Muscle of leg (tissue), 16 donors: ENCODE results near the gene PCGF6. TPM values are rescaled to one million over a fixed set of nuclear protein-coding genes. Genes with fewer than 3 reads are reported as not detected.

Source experiments
- DNase-seq: peaks from one replicate; pipeline ENCODE4 v3.0.0; 2013
- H3K27ac ChIP-seq: one replicate; pipeline ENCODE4 v1.5.1; 2013; ENCODE audit warnings: mild to moderate bottlenecking, low read length, control low read depth
- H3K27me3 ChIP-seq: one replicate; pipeline ENCODE4 v1.6.1; 2013; ENCODE audit warnings: low read length; ENCODE audit not compliant: control insufficient read depth, insufficient read depth
- H3K36me3 ChIP-seq: one replicate; pipeline ENCODE4 v1.6.1; 2013; ENCODE audit warnings: low read length; ENCODE audit not compliant: control insufficient read depth, insufficient read depth
- H3K4me1 ChIP-seq: one replicate; pipeline ENCODE4 v1.6.1; 2013; ENCODE audit warnings: low read length; ENCODE audit not compliant: control insufficient read depth, insufficient read depth
- H3K4me3 ChIP-seq: one replicate; pipeline ENCODE4 v1.5.1; 2013; ENCODE audit warnings: low read length, control low read depth
- H3K9me3 ChIP-seq: replicated peaks from 2 replicates; pipeline ENCODE4 v1.6.1; 2013; ENCODE audit warnings: low read depth, low read length; ENCODE audit not compliant: control insufficient read depth
- WGBS: methylation state at CpG from one replicate; pipeline ENCODE4 v1.1.5; 2013; ENCODE audit warnings: missing lambda C conversion rate; ENCODE audit not compliant: insufficient coverage; 5-methylcytosine and 5-hydroxymethylcytosine counted together
- long read RNA-seq, 11 donors: transcript quantifications; one replicate each; lab custom pipeline, GENCODE V29; 2026
- polyA plus RNA-seq, 8 donors: library from polyadenylated mRNA; unstranded; fragments of 120-200 nt; gene quantifications; one replicate each; pipeline versions ENCODE4 v1.2.1 to v1.2.3, GENCODE V29; 2013; ENCODE audit warnings: inconsistent platforms in 1 of 8, low replicate concordance in 1 of 8; ENCODE audit not compliant: insufficient read length in 8 of 8, insufficient read depth in 1 of 8
- total RNA-seq: library from RNA; stranded (reverse); fragments of 120-200 nt; gene quantifications from one replicate; pipeline ENCODE4 v1.2.4, GENCODE V29; 2013

PCGF6 gene
- total RNA-seq (9.4 TPM), polyA plus RNA-seq (1 to 10 TPM; 7.6 to 9.8 (median 8.9) TPM)
- long read RNA-seq, donor 1, partial matches to known transcripts, result 0 of 1 reads
- long read RNA-seq, donor 1, other reads (novel, unspliced or antisense), result 0 of 1 reads
- long read RNA-seq, donor 2, result 0 reads
- long read RNA-seq, donor 3, partial matches to known transcripts, result 0 of 4 reads
- long read RNA-seq, donor 3, other reads (novel, unspliced or antisense), result 0 of 4 reads
- long read RNA-seq, donor 4, result 0 reads
- long read RNA-seq, donor 5, partial matches to known transcripts, result 0 of 2 reads
- long read RNA-seq, donor 5, other reads (novel, unspliced or antisense), result 0 of 2 reads
- long read RNA-seq, donor 6, partial matches to known transcripts, result 0 of 3 reads
- long read RNA-seq, donor 6, other reads (novel, unspliced or antisense), result 0 of 3 reads
- long read RNA-seq, donor 7, partial matches to known transcripts, result 0 of 3 reads
- long read RNA-seq, donor 7, other reads (novel, unspliced or antisense), result 0 of 3 reads
- long read RNA-seq, donor 8, partial matches to known transcripts, result 0 of 2 reads
- long read RNA-seq, donor 8, other reads (novel, unspliced or antisense), result 0 of 2 reads
- long read RNA-seq, donor 9, partial matches to known transcripts, result 0 of 2 reads
- long read RNA-seq, donor 9, other reads (novel, unspliced or antisense), result 0 of 2 reads
- long read RNA-seq, donor 10, transcript PCGF6-202 (10 exons, 2,230 nt), result major isoform, 6 of 6 reads
- long read RNA-seq, donor 10, partial matches to known transcripts, result 0 of 6 reads
- long read RNA-seq, donor 10, other reads (novel, unspliced or antisense), result 0 of 6 reads
- long read RNA-seq, donor 11, partial matches to known transcripts, result 0 of 1 reads
- long read RNA-seq, donor 11, other reads (novel, unspliced or antisense), result 0 of 1 reads

- Histone ChIP-seq H3K36me3 (peaks cover 10% of the 10 kb centered on the region), H3K4me1 (peaks cover 9% of the 10 kb centered on the region), H3K9me3 (no peaks in the 10 kb centered on the region), H3K27me3 (no peaks in the 10 kb centered on the region), H3K27ac (peak within 1 kb of the TSS; percentile 93), H3K4me3 (peak within 1 kb of the TSS; percentile 74)
- peak; percentile 93 for DNase-seq
- WGBS, result 0% methylated on average over 82 of the region's 82 CpGs
Measured at GRCh38 chr10:103350517-103351260, at the start of gene PCGF6. Gene PCGF6, minus strand, starts transcription at chr10:103351140. Its CDS starts 74 bp downstream, at chr10:103351066.

- 60% methylated on average over 14 of the region's 19 CpGs for WGBS
Measured at GRCh38 chr10:103397191-103397825, 46.4 kb upstream of the PCGF6 start.

GRCh38 chr10:103396789-103397087 lies 45.8 kb upstream of the PCGF6 start:
- Histone ChIP-seq H3K36me3 (peaks cover 37% of the 10 kb centered on the region), H3K4me1 (peaks cover 14% of the 10 kb centered on the region), H3K27ac (peak overlapping the region; percentile 60), H3K4me3 (peak overlapping the region; percentile 87), H3K9me3 (no peaks in the 10 kb centered on the region), H3K27me3 (no peaks in the 10 kb centered on the region)
- no peak for DNase-seq
- WGBS, result 0% methylated on average over 7 of the region's 8 CpGs

More at GRCh38 chr10:103397191-103397825, 46.4 kb upstream of the PCGF6 start:
- Histone ChIP-seq H3K27ac (no peak overlapping the region), H3K9me3 (no peaks in the 10 kb centered on the region), H3K4me1 (peaks cover 14% of the 10 kb centered on the region), H3K4me3 (peak overlapping the region; percentile 87), H3K27me3 (no peaks in the 10 kb centered on the region), H3K36me3 (peaks cover 41% of the 10 kb centered on the region)
- DNase-seq, result no peak

- H3K4me3 ChIP-seq, result peak within 1 kb of the TSS; percentile 87
- H3K27ac ChIP-seq, result peak within 1 kb of the TSS; percentile 87
- H3K4me1 ChIP-seq, result peaks cover 14% of the 10 kb centered on the region
- H3K27me3 ChIP-seq, result no peaks in the 10 kb centered on the region
- peaks cover 32% of the 10 kb centered on the region for H3K36me3 ChIP-seq
- WGBS, result under 1% methylated on average over 48 of the region's 56 CpGs
- peak; percentile 99 for DNase-seq
- H3K9me3 ChIP-seq, result no peaks in the 10 kb centered on the region
Measured at GRCh38 chr10:103396067-103396788, 45.3 kb upstream of the PCGF6 start, which contains the start of the genes ATP5MK and PDCD11. Gene ATP5MK, minus strand, starts transcription at chr10:103396475. Its CDS starts 4,018 bp downstream, at chr10:103392457. Gene PDCD11, plus strand, starts transcription at chr10:103396626. Its CDS starts 1,801 bp downstream, at chr10:103398427.

GRCh38 chr10:103395754-103396066 lies 44.8 kb upstream of the PCGF6 start:
- no peaks in the 10 kb centered on the region for H3K27me3 ChIP-seq
- no peak for DNase-seq
- peaks cover 30% of the 10 kb centered on the region for H3K36me3 ChIP-seq
- peaks cover 14% of the 10 kb centered on the region for H3K4me1 ChIP-seq
- H3K4me3 ChIP-seq, result peak overlapping the region; percentile 87
- peak overlapping the region; percentile 87 for H3K27ac ChIP-seq
- no peaks in the 10 kb centered on the region for H3K9me3 ChIP-seq
- 0% methylated on average over 10 of the region's 11 CpGs for WGBS

GRCh38 chr10:103394180-103394579 lies 43.2 kb upstream of the PCGF6 start:
- no peak overlapping the region for H3K4me3 ChIP-seq
- peaks cover 14% of the 10 kb centered on the region for H3K4me1 ChIP-seq
- H3K27ac ChIP-seq, result no peak overlapping the region
- H3K36me3 ChIP-seq, result peaks cover 28% of the 10 kb centered on the region
- H3K27me3 ChIP-seq, result no peaks in the 10 kb centered on the region
- 79% methylated on average over 3 of the region's 14 CpGs for WGBS
- no peaks in the 10 kb centered on the region for H3K9me3 ChIP-seq
- no peak for DNase-seq

GRCh38 chr10:103382769-103383168 lies 31.8 kb upstream of the PCGF6 start:
- H3K4me1 ChIP-seq, result no peaks in the 10 kb centered on the region
- H3K36me3 ChIP-seq, result peaks cover 38% of the 10 kb centered on the region
- no peak overlapping the region for H3K27ac ChIP-seq
- no peak overlapping the region for H3K4me3 ChIP-seq
- no peaks in the 10 kb centered on the region for H3K27me3 ChIP-seq
- H3K9me3 ChIP-seq, result no peaks in the 10 kb centered on the region
- WGBS, result 87% methylated on average over 2 of the region's 5 CpGs
- no peak for DNase-seq

GRCh38 chr10:103374263-103374662 lies 23.3 kb upstream of the PCGF6 start:
- H3K27ac ChIP-seq, result no peak overlapping the region
- H3K36me3 ChIP-seq, result peaks cover 24% of the 10 kb centered on the region
- 100% methylated on average over 2 of the region's 5 CpGs for WGBS
- H3K4me1 ChIP-seq, result peaks cover 5% of the 10 kb centered on the region
- no peaks in the 10 kb centered on the region for H3K9me3 ChIP-seq
- no peak for DNase-seq
- no peaks in the 10 kb centered on the region for H3K27me3 ChIP-seq
- H3K4me3 ChIP-seq, result no peak overlapping the region

- H3K27ac ChIP-seq, result no peak overlapping the region
- peaks cover 22% of the 10 kb centered on the region for H3K36me3 ChIP-seq
- no peaks in the 10 kb centered on the region for H3K9me3 ChIP-seq
- WGBS, result 100% methylated on average over 1 of the region's 3 CpGs
- H3K27me3 ChIP-seq, result no peaks in the 10 kb centered on the region
- H3K4me3 ChIP-seq, result no peak overlapping the region
- no peak for DNase-seq
- peaks cover 11% of the 10 kb centered on the region for H3K4me1 ChIP-seq
Measured at GRCh38 chr10:103373544-103373943, 22.6 kb upstream of the PCGF6 start.
